H1 (cell line): Measurements from ENCODE around the gene DDR1. TPM values are rescaled to one million over a fixed set of nuclear protein-coding genes. Genes with fewer than 3 reads are reported as not detected.

Experiments used
- EZH2 ChIP-seq: fragments of 200-600 bp; sonication (generic); IDR thresholded peaks from 2 replicates; pipeline ENCODE4 v1.7.1; 2012; ENCODE audit warnings: low read depth, mild to moderate bottlenecking, moderate library complexity, low read length, inconsistent platforms; ENCODE audit not compliant: severe bottlenecking
- KDM1A ChIP-seq: fragments of 200-600, 300-600 bp; sonication (generic); IDR thresholded peaks from 2 replicates; pipeline ENCODE4 v1.7.1; 2016; ENCODE audit warnings: mild to moderate bottlenecking, low read length, borderline replicate concordance
- NANOG ChIP-seq: IDR thresholded peaks from 2 replicates; pipeline ENCODE4 v1.6.1; 2011; ENCODE audit warnings: low read length, low read depth, mild to moderate bottlenecking, inconsistent platforms; ENCODE audit not compliant: insufficient read depth, poor library complexity, severe bottlenecking
- RFX5 ChIP-seq: IDR thresholded peaks from 2 replicates; pipeline ENCODE4 v1.6.1; 2011; ENCODE audit warnings: low read depth, low read length, improper control_type of control experiment, borderline replicate concordance
- SIX5 ChIP-seq: IDR thresholded peaks from 2 replicates; pipeline ENCODE4 v1.6.1; 2011; ENCODE audit warnings: mild to moderate bottlenecking, low read depth, low read length
- SRF ChIP-seq: IDR thresholded peaks from 2 replicates; pipeline ENCODE4 v1.6.1; 2011; ENCODE audit warnings: mild to moderate bottlenecking, low read depth, low read length, moderate library complexity
- USF2 ChIP-seq: IDR thresholded peaks from 2 replicates; pipeline ENCODE4 v1.6.1; 2011; ENCODE audit warnings: low read length, improper control_type of control experiment
- polyA plus RNA-seq, 7 experiments: library from polyadenylated mRNA; depleted of rRNA in 3 of 7; stranded (reverse) in 5 of 7; unstranded in 2 of 7; fragments of >200 nt in 5 of 7; fragments of 200-250 nt in 2 of 7; gene quantifications; 1 replicate in 5 of 7; 2 replicates in 1 of 7; 4 replicates in 1 of 7; pipeline versions ENCODE4 v1.2.1 to v1.2.3, GENCODE V29; 2011 to 2013; ENCODE audit warnings: missing spikeins in 2 of 7, mixed read lengths in 2 of 7
- total RNA-seq: library from RNA; stranded (reverse); fragmentation: NEBNext Ultra II Directional; extraction: Animal tissue kit (Norgen Biotek cat#: 25700); gene quantifications from 2 replicates; pipeline ENCODE4 v1.2.1, GENCODE V29; 2021

The DDR1 gene
- total and polyA plus RNA-seq, 2 of the 8 experiments (the other 6 are each of a cell fraction or from before 2014, with no cell fraction given) = 99.4 to 181 TPM

GRCh38 chr6:30897882-30898281 lies 13.6 kb downstream of the DDR1 start (continued):
- TF ChIP-seq EZH2 = no peak
- TF ChIP-seq SIX5 = no peak
- TF ChIP-seq NANOG = no peak
- no peak for TF ChIP-seq KDM1A
- TF ChIP-seq SRF = no peak
- no peak for TF ChIP-seq USF2
- no peak for TF ChIP-seq RFX5
